Activated naive CD4-positive, alpha-beta T cell treated with anti-CD3 and anti-CD28 coated beads for 36 hours (primary cell): ENCODE measurements around the gene CRNN. TPM values are rescaled to one million over a fixed set of nuclear protein-coding genes. Genes with fewer than 3 reads are reported as not detected.

Source experiments
- CTCF ChIA-PET: fragments of 350-600 bp; sonication (Branson Sonifier 250); formaldehyde crosslinking; loops from one replicate; lab custom pipeline; 2021; ENCODE audit warnings: antibody characterized with exemption; lab: Charles Lee
- DNase-seq: peaks from one replicate; pipeline ENCODE4 v3.0.0-alpha.2; 2020
- H3K27ac Mint-ChIP-seq: one replicate; pipeline ENCODE4 v1.8.0; 2021; ENCODE audit warnings: mild to moderate bottlenecking, mixed read lengths
- H3K27me3 Mint-ChIP-seq: one replicate; pipeline ENCODE4 v1.8.0; 2021; ENCODE audit warnings: low read depth, mixed read lengths
- H3K36me3 Mint-ChIP-seq: one replicate; pipeline ENCODE4 v1.8.0; 2021; ENCODE audit warnings: low read depth, mixed read lengths
- H3K4me1 Mint-ChIP-seq: one replicate; pipeline ENCODE4 v1.8.0; 2021; ENCODE audit warnings: low read depth, mixed read lengths
- H3K4me3 Mint-ChIP-seq: one replicate; pipeline ENCODE4 v1.8.0; 2021; ENCODE audit warnings: mild to moderate bottlenecking, moderate library complexity, mixed read lengths
- H3K9me3 Mint-ChIP-seq: one replicate; pipeline ENCODE4 v1.8.0; 2021; ENCODE audit warnings: mixed read lengths
- intact Hi-C: fragments of 100-400 bp; cut with micrococcal nuclease; formaldehyde crosslinking; loops from one replicate; pipeline ENCODE4 v1.15.1; 2023
- total RNA-seq, 2 experiments: library from RNA; stranded (reverse); gene quantifications; one replicate each; pipeline ENCODE4 v1.2.3, GENCODE V29; 2021

The CRNN gene
- total RNA-seq, 2 experiments from 2014 or later: not detected

- CTCF ChIA-PET: no interaction called here
- H3K9me3 Mint-ChIP-seq: no peaks in the 10 kb centered on the region
- peaks cover 7% of the 10 kb centered on the region for H3K27me3 Mint-ChIP-seq
- intact Hi-C loops: no loop called here
- DNase-seq: no peak
- no peaks in the 10 kb centered on the region for H3K4me1 Mint-ChIP-seq
- H3K27ac Mint-ChIP-seq: no peak overlapping the region
- no peaks in the 10 kb centered on the region for H3K36me3 Mint-ChIP-seq
- H3K4me3 Mint-ChIP-seq: no peak overlapping the region
Measured at GRCh38 chr1:152380932-152381331, 33.1 kb downstream of the CRNN start.

- Mint-ChIP-seq H3K36me3 (no peaks in the 10 kb centered on the region), H3K27me3 (peaks cover 3% of the 10 kb centered on the region), H3K9me3 (peaks cover 1% of the 10 kb centered on the region), H3K27ac (no peak overlapping the region), H3K4me3 (no peak overlapping the region), H3K4me1 (no peaks in the 10 kb centered on the region)
- intact Hi-C loops: no loop called here
- CTCF ChIA-PET: no interaction called here
- DNase-seq: no peak
Measured at GRCh38 chr1:152374451-152374850, 39.6 kb downstream of the CRNN start.

GRCh38 chr1:152372672-152373071 lies 41.4 kb downstream of the CRNN start:
- no peak overlapping the region for H3K4me3 Mint-ChIP-seq
- intact Hi-C loops: no loop called here
- CTCF ChIA-PET: no interaction called here
- DNase-seq: no peak
- no peaks in the 10 kb centered on the region for H3K36me3 Mint-ChIP-seq
- H3K9me3 Mint-ChIP-seq: peaks cover 5% of the 10 kb centered on the region
- H3K27ac Mint-ChIP-seq: no peak overlapping the region
- no peaks in the 10 kb centered on the region for H3K4me1 Mint-ChIP-seq
- H3K27me3 Mint-ChIP-seq: peaks cover 8% of the 10 kb centered on the region

- Mint-ChIP-seq H3K36me3 (no peaks in the 10 kb centered on the region), H3K4me1 (no peaks in the 10 kb centered on the region), H3K9me3 (peaks cover 5% of the 10 kb centered on the region), H3K27ac (no peak overlapping the region), H3K4me3 (no peak overlapping the region), H3K27me3 (peaks cover 13% of the 10 kb centered on the region)
- DNase-seq: no peak
- CTCF ChIA-PET: interaction anchor here (1.5 kb wide), 1 partner anchor 11 kb away, joined by 3 read pairs; no protein-coding TSS in a partner anchor
- intact Hi-C loops: no loop called here
Measured at GRCh38 chr1:152367436-152367835, 46.6 kb downstream of the CRNN start.

GRCh38 chr1:152359906-152360305 lies 54.2 kb downstream of the CRNN start, which contains the start of gene FLG2:
FLG2 (minus strand) TSS chr1:152360006; CDS start chr1:152358884, 1,122 bp downstream.
- H3K27me3 Mint-ChIP-seq: peaks cover 14% of the 10 kb centered on the region
- intact Hi-C loops: no loop called here
- CTCF ChIA-PET: interaction anchor here (2.8 kb wide), 1 partner anchor 12 kb away, joined by 14 read pairs; no protein-coding TSS in a partner anchor
- no peak within 1 kb of the TSS for H3K27ac Mint-ChIP-seq
- H3K36me3 Mint-ChIP-seq: no peaks in the 10 kb centered on the region
- H3K9me3 Mint-ChIP-seq: no peaks in the 10 kb centered on the region
- no peak within 1 kb of the TSS for H3K4me3 Mint-ChIP-seq
- no peaks in the 10 kb centered on the region for H3K4me1 Mint-ChIP-seq
- no peak for DNase-seq

Other genes with a start within 250 kb of the CRNN start
- gene HRNR, start 190.1 kb downstream of the CRNN start, total RNA-seq: not detected
- gene FLG, start 89.0 kb downstream of the CRNN start, total RNA-seq: not detected
- not detected for gene FLG2, start 54.3 kb downstream of the CRNN start, total RNA-seq
- not detected for gene LCE5A, start 96.5 kb upstream of the CRNN start, total RNA-seq
- not detected for gene CRCT1, start 100.2 kb upstream of the CRNN start, total RNA-seq
- gene LCE3E, start 152.5 kb upstream of the CRNN start, total RNA-seq: not detected
- gene LCE3D, start 166.3 kb upstream of the CRNN start, total RNA-seq: not detected
- not detected for gene LCE3C, start 186.0 kb upstream of the CRNN start, total RNA-seq
- gene LCE3B, start 199.5 kb upstream of the CRNN start, total RNA-seq: not detected
- gene LCE3A, start 208.8 kb upstream of the CRNN start, total RNA-seq: not detected
- not detected for gene LCE2D, start 249.1 kb upstream of the CRNN start, total RNA-seq